MM.1S (cell line): ENCODE results near the gene PLXNA2.

Experiments used
- EZH2 ChIP-seq: fragments of 300-600 bp; sonication (generic); optimal IDR thresholded peaks from 2 replicates; pipeline ENCODE3; 2017; ENCODE audit warnings: low read depth, mild to moderate bottlenecking, antibody characterized with exemption, low read length, mixed read lengths
- EZH2phosphoT487 ChIP-seq: fragments of 300-600 bp; sonication (generic); IDR thresholded peaks from 2 replicates; pipeline ENCODE4 v1.6.1; 2018; ENCODE audit warnings: antibody characterized with exemption, low read length
- TF ChIP-seq, protein P1 (sequence below): fragments of 300-600 bp; sonication (generic); IDR thresholded peaks from 2 replicates; pipeline ENCODE4 v1.5.1; 2016; ENCODE audit warnings: antibody characterized with exemption, low read length, mixed read lengths

DNA sequence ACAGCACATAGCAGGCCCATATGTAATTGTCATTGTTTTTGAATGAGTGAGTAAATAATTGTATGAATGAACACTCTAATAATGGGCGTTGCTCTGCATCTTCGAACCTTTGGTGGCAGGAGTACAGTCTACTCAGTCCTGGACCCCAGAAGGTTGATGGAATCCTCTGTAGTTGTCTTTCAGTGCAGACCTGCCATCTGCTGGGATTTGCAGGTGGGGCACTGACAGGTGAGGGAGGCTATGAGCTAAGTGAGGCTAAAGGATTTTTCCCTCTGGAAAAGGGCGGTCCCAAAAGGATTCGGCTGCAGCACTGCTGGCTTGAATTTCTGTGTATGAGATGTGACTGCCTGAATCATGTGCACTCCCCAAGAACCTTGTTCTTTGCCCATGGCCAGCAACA lies 53.4 kb downstream of the PLXNA2 start:
- TF ChIP-seq, protein P1, sequence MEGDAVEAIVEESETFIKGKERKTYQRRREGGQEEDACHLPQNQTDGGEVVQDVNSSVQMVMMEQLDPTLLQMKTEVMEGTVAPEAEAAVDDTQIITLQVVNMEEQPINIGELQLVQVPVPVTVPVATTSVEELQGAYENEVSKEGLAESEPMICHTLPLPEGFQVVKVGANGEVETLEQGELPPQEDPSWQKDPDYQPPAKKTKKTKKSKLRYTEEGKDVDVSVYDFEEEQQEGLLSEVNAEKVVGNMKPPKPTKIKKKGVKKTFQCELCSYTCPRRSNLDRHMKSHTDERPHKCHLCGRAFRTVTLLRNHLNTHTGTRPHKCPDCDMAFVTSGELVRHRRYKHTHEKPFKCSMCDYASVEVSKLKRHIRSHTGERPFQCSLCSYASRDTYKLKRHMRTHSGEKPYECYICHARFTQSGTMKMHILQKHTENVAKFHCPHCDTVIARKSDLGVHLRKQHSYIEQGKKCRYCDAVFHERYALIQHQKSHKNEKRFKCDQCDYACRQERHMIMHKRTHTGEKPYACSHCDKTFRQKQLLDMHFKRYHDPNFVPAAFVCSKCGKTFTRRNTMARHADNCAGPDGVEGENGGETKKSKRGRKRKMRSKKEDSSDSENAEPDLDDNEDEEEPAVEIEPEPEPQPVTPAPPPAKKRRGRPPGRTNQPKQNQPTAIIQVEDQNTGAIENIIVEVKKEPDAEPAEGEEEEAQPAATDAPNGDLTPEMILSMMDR: no peak
- no peak for TF ChIP-seq EZH2
- no peak for TF ChIP-seq EZH2phosphoT487
